HG02870 (cell line): ENCODE results near the gene IL9R.
"Not testable (repeated sequence)": the region's sequence is repeated elsewhere in the genome, so short reads cannot be mapped to it uniquely, and the experiment has no call there.

Experiments
- ATAC-seq: cut with Tn5 transposase; IDR thresholded peaks from one replicate; pipeline ENCODE4 v1.9.1; 2021; ENCODE audit warnings: mild to moderate bottlenecking, moderate library complexity; ENCODE audit not compliant: unreplicated experiment

The IL9R gene

GRCh38 chrX:155998116-155998515 is 620 bp downstream of the IL9R start:
- no peak for ATAC-seq

GRCh38 chrX:155998761-155999510 is 1.4 kb downstream of the IL9R start:
- ATAC-seq = no peak

- not testable (repeated sequence) for ATAC-seq
Observed at GRCh38 chrX:155999751-156000150, 2.3 kb downstream of the IL9R start.

- ATAC-seq = no peak
Observed at GRCh38 chrX:156000361-156000926, 2.9 kb downstream of the IL9R start.

GRCh38 chrX:156001001-156001666 is 3.6 kb downstream of the IL9R start:
- ATAC-seq = no peak

- ATAC-seq = no peak
Observed at GRCh38 chrX:156001667-156002021, 4.1 kb downstream of the IL9R start.

- no peak for ATAC-seq
Observed at GRCh38 chrX:156002507-156002906, 5.0 kb downstream of the IL9R start.

GRCh38 chrX:156003486-156004185 is 6.1 kb downstream of the IL9R start:
- no peak for ATAC-seq

GRCh38 chrX:156004256-156004655 is 6.8 kb downstream of the IL9R start:
- ATAC-seq = no peak

GRCh38 chrX:156004740-156005139 is 7.2 kb downstream of the IL9R start:
- no peak for ATAC-seq

GRCh38 chrX:156005144-156005543 is 7.6 kb downstream of the IL9R start:
- ATAC-seq = no peak

- not testable (repeated sequence) for ATAC-seq
Observed at GRCh38 chrX:156006468-156006867, 9.0 kb downstream of the IL9R start.

GRCh38 chrX:156008379-156008778 is 10.9 kb downstream of the IL9R start:
- ATAC-seq = not testable (repeated sequence)

GRCh38 chrX:156008915-156009314 is 11.4 kb downstream of the IL9R start:
- ATAC-seq = no peak

- ATAC-seq = not testable (repeated sequence)
Observed at GRCh38 chrX:156009691-156010090, 12.2 kb downstream of the IL9R start.

- not testable (repeated sequence) for ATAC-seq
Observed at GRCh38 chrX:156013286-156013953, 15.9 kb downstream of the IL9R start.

GRCh38 chrX:156019846-156020245 is 22.4 kb downstream of the IL9R start:
- not testable (repeated sequence) for ATAC-seq

- not testable (repeated sequence) for ATAC-seq
Observed at GRCh38 chrX:156023002-156023401, 25.5 kb downstream of the IL9R start.

- ATAC-seq = not testable (repeated sequence)
Observed at GRCh38 chrX:156024949-156025492, 27.5 kb downstream of the IL9R start.

- not testable (repeated sequence) for ATAC-seq
Observed at GRCh38 chrX:156028653-156029237, 31.2 kb downstream of the IL9R start.
